IMR-90 (cell line): ENCODE results near the gene SHROOM3. TPM values are rescaled to one million over a fixed set of nuclear protein-coding genes. Genes with fewer than 3 reads are reported as not detected.

Source experiments
- ATAC-seq: fragments of 200-7000 bp; cut with Tn5 transposase; 2 replicates; pipeline ENCODE4 v1.9.1; 2020; ENCODE audit warnings: low read depth, mild to moderate bottlenecking, moderate library complexity
- BruUV-seq: library from RNA; stranded (reverse); fragments of 400-500 nt; replicated peaks from 2 replicates; lab custom pipeline; 2021; lab: Mats Ljungman, UMichigan
- CTCF ChIA-PET: fragments of 300-600 bp; formaldehyde crosslinking; extraction: SDS; loops from one replicate; lab custom pipeline; 2021; ENCODE audit warnings: antibody characterized with exemption; lab: Yijun Ruan, JAX
- POLR2A ChIA-PET: fragments of 300-600 bp; sonication (Branson Sonifier 250); formaldehyde crosslinking; loops from one replicate; lab custom pipeline; 2022; ENCODE audit warnings: antibody characterized with exemption; ENCODE audit not compliant: unreplicated experiment; lab: Charles Lee
- DNase-seq: peaks from one replicate; pipeline ENCODE4 v3.0.0; 2013
- H2AFZ ChIP-seq: replicated peaks from 2 replicates; pipeline ENCODE3; 2013; ENCODE audit warnings: low read length, mild to moderate bottlenecking; ENCODE audit not compliant: poor library complexity
- H2AK5ac ChIP-seq: 2 replicates; pipeline ENCODE4 v1.6.1; 2013; ENCODE audit warnings: low read depth, low read length, inconsistent platforms
- H2AK9ac ChIP-seq: replicated peaks from 2 replicates; pipeline ENCODE3; 2013; ENCODE audit warnings: mild to moderate bottlenecking, low read depth, low read length, moderate library complexity; ENCODE audit not compliant: poor library complexity
- H2BK120ac ChIP-seq: 2 replicates; pipeline ENCODE4 v1.6.1; 2013; ENCODE audit warnings: low read depth, low read length, inconsistent platforms
- H2BK15ac ChIP-seq: 3 replicates; pipeline ENCODE4 v1.6.1; 2013; ENCODE audit warnings: low read depth, low read length, inconsistent platforms
- H2BK20ac ChIP-seq: 2 replicates; pipeline ENCODE4 v1.6.1; 2013; ENCODE audit warnings: low read depth, mild to moderate bottlenecking, inconsistent platforms, low read length, moderate library complexity
- H2BK5ac ChIP-seq: 2 replicates; pipeline ENCODE4 v1.6.1; 2013; ENCODE audit warnings: mild to moderate bottlenecking, low read depth, low read length, inconsistent platforms; ENCODE audit not compliant: poor library complexity, severe bottlenecking
- H3K14ac ChIP-seq: replicated peaks from 2 replicates; pipeline ENCODE4 v1.6.1; 2013; ENCODE audit warnings: low read depth, low read length, inconsistent platforms
- H3K18ac ChIP-seq: 2 replicates; pipeline ENCODE4 v1.6.1; 2013; ENCODE audit warnings: low read depth, low read length, control low read depth
- H3K23ac ChIP-seq: 2 replicates; pipeline ENCODE4 v1.6.1; 2013; ENCODE audit warnings: low read depth, low read length, inconsistent platforms
- H3K27ac ChIP-seq: 2 replicates; pipeline ENCODE4 v1.5.1; 2013; ENCODE audit warnings: mild to moderate bottlenecking, control low read depth, low read length; ENCODE audit not compliant: insufficient read depth
- H3K27me3 ChIP-seq: 2 replicates; pipeline ENCODE4 v1.6.1; 2013; ENCODE audit warnings: low read length; ENCODE audit not compliant: control insufficient read depth, insufficient read depth
- H3K36me3 ChIP-seq: 2 replicates; pipeline ENCODE4 v1.6.1; 2013; ENCODE audit warnings: low read length, mixed read lengths; ENCODE audit not compliant: control insufficient read depth, insufficient read depth
- H3K4ac ChIP-seq: 2 replicates; pipeline ENCODE4 v1.6.1; 2013; ENCODE audit warnings: low read depth, low read length, inconsistent platforms
- H3K4me1 ChIP-seq: 2 replicates; pipeline ENCODE4 v1.6.1; 2013; ENCODE audit warnings: low read length, mixed read lengths; ENCODE audit not compliant: control insufficient read depth, insufficient read depth
- H3K4me2 ChIP-seq: 2 replicates; pipeline ENCODE4 v1.6.1; 2013; ENCODE audit warnings: low read depth, mild to moderate bottlenecking, control low read depth, low read length, moderate library complexity
- H3K4me3 ChIP-seq: 2 replicates; pipeline ENCODE4 v1.5.1; 2013; ENCODE audit warnings: low read depth, mild to moderate bottlenecking, control low read depth, low read length, moderate library complexity; ENCODE audit not compliant: insufficient read depth
- H3K56ac ChIP-seq: 2 replicates; pipeline ENCODE4 v1.6.1; 2013; ENCODE audit warnings: low read length, inconsistent platforms; ENCODE audit not compliant: insufficient read depth; ENCODE audit errors: extremely low read depth
- H3K79me1 ChIP-seq, 2 experiments: 2 replicates each; pipeline ENCODE4 v1.6.1; 2013; ENCODE audit warnings: low read length in 2 of 2, inconsistent platforms in 1 of 2, low read depth in 1 of 2
- H3K9ac ChIP-seq: 2 replicates; pipeline ENCODE4 v1.6.1; 2013; ENCODE audit warnings: low read depth, low read length, control low read depth
- H3K9me1 ChIP-seq: 2 replicates; pipeline ENCODE4 v1.6.1; 2013; ENCODE audit warnings: low read length, inconsistent platforms; ENCODE audit not compliant: insufficient read depth
- H3K9me3 ChIP-seq: 2 replicates; pipeline ENCODE4 v1.6.1; 2013; ENCODE audit warnings: low read length; ENCODE audit not compliant: control insufficient read depth, insufficient read depth
- H4K20me1 ChIP-seq: 2 replicates; pipeline ENCODE4 v1.6.1; 2013; ENCODE audit warnings: low read length, inconsistent platforms; ENCODE audit not compliant: insufficient read depth
- H4K5ac ChIP-seq: 2 replicates; pipeline ENCODE4 v1.6.1; 2013; ENCODE audit warnings: mild to moderate bottlenecking, low read depth, low read length, control low read depth
- H4K8ac ChIP-seq, 2 experiments: 2 replicates each; pipeline ENCODE4 v1.6.1; 2013; ENCODE audit warnings: low read depth in 2 of 2, low read length in 2 of 2, control low read depth in 1 of 2, inconsistent platforms in 1 of 2
- H4K91ac ChIP-seq: 2 replicates; pipeline ENCODE4 v1.6.1; 2013; ENCODE audit warnings: low read depth, low read length, inconsistent platforms; ENCODE audit not compliant: insufficient read depth
- BHLHE40 ChIP-seq: fragments of 150-350 bp; IDR thresholded peaks from 2 replicates; pipeline ENCODE4 v1.6.1; 2016; ENCODE audit warnings: mild to moderate bottlenecking, low read depth, low read length
- FOS ChIP-seq: fragments of 150-350 bp; IDR thresholded peaks from 2 replicates; pipeline ENCODE4 v1.6.1; 2016; ENCODE audit warnings: low read depth, low read length
- RCOR1 ChIP-seq: IDR thresholded peaks from 2 replicates; pipeline ENCODE4 v1.6.1; 2012; ENCODE audit warnings: mild to moderate bottlenecking, low read length, improper control_type of control experiment; ENCODE audit not compliant: insufficient replicate concordance
- RFX5 ChIP-seq: IDR thresholded peaks from 2 replicates; pipeline ENCODE4 v1.8.0; 2012; ENCODE audit warnings: low read depth, mild to moderate bottlenecking, low read length, moderate library complexity
- SMC3 ChIP-seq: fragments of 150-350 bp; IDR thresholded peaks from 2 replicates; pipeline ENCODE4 v1.6.1; 2016; ENCODE audit warnings: low read depth, mild to moderate bottlenecking, antibody characterized with exemption, low read length, moderate library complexity
- WGBS, 2 experiments: methylation state at CpG; one replicate each; pipeline versions ENCODE4 v1.1.5 to v1.1.7; 2013; ENCODE audit warnings: missing lambda C conversion rate in 2 of 2; ENCODE audit not compliant: insufficient read length in 1 of 2; ENCODE audit errors: extremely low coverage in 2 of 2; 5-methylcytosine and 5-hydroxymethylcytosine counted together
- dilution Hi-C: fragments of 300-500 bp; cut with HindIII; formaldehyde crosslinking; loops from one replicate; pipeline ENCODE4 v1.14.3; 2018; ENCODE audit warnings: low sequenced_read_pairs; ENCODE audit not compliant: unreplicated experiment
- in situ Hi-C: fragments of 300-500 bp; cut with MboI; formaldehyde crosslinking; loops from 3 replicates; pipeline ENCODE4 v1.14.3; 2019; ENCODE audit warnings: low sequenced_read_pairs, inconsistent platforms, mixed read lengths
- intact Hi-C: fragments of 100-400 bp; cut with micrococcal nuclease; formaldehyde crosslinking; loops from 2 replicates; pipeline ENCODE4 v1.10.0; 2022
- polyA plus RNA-seq, 3 experiments: library from polyadenylated mRNA; depleted of rRNA; stranded (reverse); fragments of >200 nt; gene quantifications; 2 replicates each; pipeline ENCODE4 v1.2.3, GENCODE V29; 2012; ENCODE audit warnings: low replicate concordance in 1 of 3
- total RNA-seq: library from RNA; depleted of rRNA; stranded (reverse); fragments of >200 nt; gene quantifications from 2 replicates; pipeline ENCODE4 v1.2.3, GENCODE V29; 2012

The SHROOM3 gene
- total and polyA plus RNA-seq, 2 of the 4 experiments (the other 2 are of a cell fraction): 10.8 to 19.5 TPM

GRCh38 chr4:76687746-76688448 is 252.9 kb downstream of the SHROOM3 start:
- WGBS, 2 experiments: 73% methylated on average over 4 of the region's 5 CpGs; no CpG with 5 or more reads in 1 of the 2 experiments
- intact Hi-C loops: no loop called here
- no peak for ATAC-seq

More at GRCh38 chr4:76687746-76688448, 252.9 kb downstream of the SHROOM3 start:
- BruUV-seq: no TSS peak
- no peaks in the 10 kb centered on the region for H3K36me3 ChIP-seq
- CTCF ChIA-PET: no interaction called here
- H3K18ac ChIP-seq: peak overlapping the region; percentile 77
- peak overlapping the region; percentile 94 for H2BK5ac ChIP-seq
- peaks cover 12% of the 10 kb centered on the region for H3K4me1 ChIP-seq
- TF ChIP-seq RFX5 (no peak), FOS (no peak), SMC3 (no peak), BHLHE40 (no peak), RCOR1 (no peak)
- no peak overlapping the region for H3K27ac ChIP-seq
- H2AFZ ChIP-seq: peak overlapping the region; percentile 46
- peak overlapping the region; percentile 7 to 88; a peak in 2 of 4 replicates for H4K8ac ChIP-seq
- H4K91ac ChIP-seq: peak overlapping the region; percentile 77
- in situ Hi-C loops: no loop called here
- dilution Hi-C loops: no loop called here
- H2BK20ac ChIP-seq: peak overlapping the region; percentile 90
- H3K9me3 ChIP-seq: no peaks in the 10 kb centered on the region
- peak overlapping the region; percentile 97 for H3K4ac ChIP-seq
- DNase-seq: no peak
- peak overlapping the region; percentile 98 for H3K23ac ChIP-seq
- peaks cover 20 to 32% of the 10 kb centered on the region in 2 experiments; a peak in 3 of 4 replicates for H3K79me1 ChIP-seq
- H2BK15ac ChIP-seq: peak overlapping the region; percentile 78; the same call in 2 of the 3 replicates
- H4K20me1 ChIP-seq: no peaks in the 10 kb centered on the region; the same call in 1 of the 2 replicates
- peak overlapping the region; percentile 95; the same call in 1 of the 2 replicates for H2AK5ac ChIP-seq
- H3K4me3 ChIP-seq: no peak overlapping the region
- no peak overlapping the region for H3K56ac ChIP-seq
- H2BK120ac ChIP-seq: peak overlapping the region; percentile 95
- POLR2A ChIA-PET: no interaction called here
- H3K4me2 ChIP-seq: peak overlapping the region; percentile 95
- H3K14ac ChIP-seq: peak overlapping the region; percentile 90
- peak overlapping the region; percentile 51 for H4K5ac ChIP-seq
- H2AK9ac ChIP-seq: no peak overlapping the region
- H3K9me1 ChIP-seq: peaks cover 6% of the 10 kb centered on the region
- no peaks in the 10 kb centered on the region for H3K27me3 ChIP-seq
- peak overlapping the region; percentile 54; the same call in 1 of the 2 replicates for H3K9ac ChIP-seq
